Endothelial cell of umbilical vein (primary cell): Measurements from ENCODE around the gene FBXL2. TPM values are rescaled to one million over a fixed set of nuclear protein-coding genes. Genes with fewer than 3 reads are reported as not detected.

Experiments used
- BruUV-seq: library from RNA; stranded (reverse); fragments of 400-500 nt; replicated peaks from 2 replicates; lab custom pipeline; 2021; lab: Mats Ljungman, UMichigan
- CTCF ChIA-PET: fragments of 300-600, 350-600 bp; sonication (Branson Sonifier 250); formaldehyde crosslinking; loops from one replicate; lab custom pipeline; 2021; ENCODE audit warnings: antibody characterized with exemption, inconsistent platforms; lab: Charles Lee
- POLR2A ChIA-PET: fragments of 300-600, 350-600 bp; sonication (Branson Sonifier 250); formaldehyde crosslinking; loops from one replicate; lab custom pipeline; 2021; ENCODE audit warnings: antibody characterized with exemption, inconsistent platforms; lab: Charles Lee
- DNase-seq: peaks from one replicate; pipeline ENCODE4 v3.0.0-alpha.2; 2011; ENCODE audit warnings: low read depth, low spot score
- FAIRE-seq: peaks from 2 replicates; lab custom pipeline; 2011; peaks lifted over from hg19 to GRCh38; lab: Jason Lieb, UNC
- H2AFZ ChIP-seq: 2 replicates; pipeline ENCODE4 v1.6.0; 2012; ENCODE audit warnings: low read depth, low read length, control low read depth, inconsistent platforms
- H3K27ac ChIP-seq: 2 replicates; pipeline ENCODE4 v1.5.1; 2011; ENCODE audit warnings: low read depth, mild to moderate bottlenecking, control low read depth, low read length, moderate library complexity; ENCODE audit not compliant: insufficient read depth
- H3K27me3 ChIP-seq, 2 experiments: 2 replicates each; pipeline versions ENCODE4 v1.6.0 to v1.6.1; 2011; ENCODE audit warnings: low read length in 2 of 2, mixed read lengths in 1 of 2; ENCODE audit not compliant: control insufficient read depth in 2 of 2, insufficient read depth in 2 of 2
- H3K36me3 ChIP-seq, 2 experiments: 2 replicates in 1 of 2; 3 replicates in 1 of 2; pipeline ENCODE4 v1.5.1; 2011; ENCODE audit warnings: low read length in 2 of 2, mild to moderate bottlenecking in 1 of 2, moderate library complexity in 1 of 2; ENCODE audit not compliant: control insufficient read depth in 2 of 2, insufficient read depth in 2 of 2; ENCODE audit errors: extremely low read depth in 1 of 2
- H3K4me1 ChIP-seq: 3 replicates; pipeline ENCODE4 v1.5.1; 2011; ENCODE audit warnings: mild to moderate bottlenecking, low read length; ENCODE audit not compliant: control insufficient read depth, insufficient read depth; ENCODE audit errors: extremely low read depth
- H3K4me2 ChIP-seq: 2 replicates; pipeline ENCODE4 v1.6.1; 2011; ENCODE audit warnings: low read length, control low read depth, mixed read lengths; ENCODE audit not compliant: insufficient read depth
- H3K4me3 ChIP-seq, 3 experiments: fragments of 200-600 bp in 1 of 3; sonication (generic), shearing (Covaris generic) in 1 of 3; replicated peaks in 1 of 3; 2 replicates each; pipeline ENCODE4 v1.5.1; 2011 to 2016; ENCODE audit warnings: control low read depth in 3 of 3, low read length in 3 of 3, mild to moderate bottlenecking in 2 of 3, inconsistent platforms in 1 of 3, low read depth in 1 of 3, moderate library complexity in 1 of 3; ENCODE audit not compliant: insufficient read depth in 1 of 3
- H3K79me2 ChIP-seq: 2 replicates; pipeline ENCODE4 v1.6.0; 2012; ENCODE audit warnings: low read length, inconsistent platforms; ENCODE audit not compliant: control insufficient read depth, insufficient read depth
- H3K9ac ChIP-seq: replicated peaks from 2 replicates; pipeline ENCODE3; 2011; ENCODE audit warnings: low read length, control low read depth; ENCODE audit not compliant: insufficient read depth; ENCODE audit errors: extremely low read depth
- H3K9me1 ChIP-seq: replicated peaks from 3 replicates; pipeline ENCODE4 v1.6.0; 2011; ENCODE audit warnings: mild to moderate bottlenecking, low read length; ENCODE audit not compliant: control insufficient read depth, insufficient read depth; ENCODE audit errors: extremely low read depth
- H3K9me3 ChIP-seq: replicated peaks from 2 replicates; pipeline ENCODE4 v1.5.1; 2012; ENCODE audit warnings: low read length, inconsistent platforms; ENCODE audit not compliant: control insufficient read depth, insufficient read depth
- H4K20me1 ChIP-seq: replicated peaks from 2 replicates; pipeline ENCODE3; 2011; ENCODE audit warnings: mild to moderate bottlenecking, low read length; ENCODE audit not compliant: control insufficient read depth, insufficient read depth; ENCODE audit errors: extremely low read depth
- EZH2 ChIP-seq: IDR thresholded peaks from 2 replicates; pipeline ENCODE4 v1.6.1; 2012; ENCODE audit warnings: borderline replicate concordance, low read depth, mild to moderate bottlenecking, moderate library complexity, low read length, inconsistent platforms; ENCODE audit not compliant: severe bottlenecking
- FOS ChIP-seq: IDR thresholded peaks from 2 replicates; pipeline ENCODE4 v1.6.1; 2011; ENCODE audit warnings: mild to moderate bottlenecking, low read length, moderate library complexity, borderline replicate concordance; ENCODE audit not compliant: insufficient read depth
- GATA2 ChIP-seq: IDR thresholded peaks from 2 replicates; pipeline ENCODE4 v1.7.0; 2011; ENCODE audit warnings: low read depth, mild to moderate bottlenecking, moderate library complexity, mixed read lengths, low read length; ENCODE audit not compliant: insufficient read length, insufficient read depth
- JUN ChIP-seq: IDR thresholded peaks from 2 replicates; pipeline ENCODE4 v1.6.1; 2011; ENCODE audit warnings: borderline replicate concordance, low read depth; ENCODE audit not compliant: insufficient read length, insufficient read depth
- MYC ChIP-seq: IDR thresholded peaks from one replicate; pipeline ENCODE4 v1.6.1; 2011; ENCODE audit warnings: mild to moderate bottlenecking, low read depth, low read length
- POLR2A ChIP-seq: IDR thresholded peaks from 2 replicates; pipeline ENCODE4 v1.6.1; 2012; ENCODE audit warnings: low read depth, mild to moderate bottlenecking, control low read depth, low read length
- POLR2AphosphoS5 ChIP-seq: IDR thresholded peaks from 2 replicates; pipeline ENCODE4 v1.6.1; 2012; ENCODE audit warnings: low read depth, mild to moderate bottlenecking, control low read depth, low read length, moderate library complexity; ENCODE audit not compliant: insufficient read depth
- dilution Hi-C: fragments of 300-500 bp; cut with MboI; formaldehyde crosslinking; loops from one replicate; pipeline ENCODE4 v1.15.0; 2019; ENCODE audit warnings: low sequenced_read_pairs; ENCODE audit not compliant: extremely low pct_ligation_motif_present
- intact Hi-C: fragments of 100-400 bp; cut with micrococcal nuclease; formaldehyde crosslinking; loops from one replicate; pipeline ENCODE4 v1.10.0; 2022
- polyA plus RNA-seq, 4 experiments: library from polyadenylated mRNA; depleted of rRNA in 3 of 4; stranded (reverse) in 3 of 4; unstranded in 1 of 4; fragments of >200 nt; gene quantifications; 2 replicates each; pipeline versions ENCODE4 v1.2.1 to v1.2.3, GENCODE V29; 2011 to 2012; ENCODE audit warnings: missing spikeins in 1 of 4
- total RNA-seq: library from RNA; stranded (reverse); gene quantifications from 2 replicates; pipeline ENCODE4 v1.2.3, GENCODE V29; 2021
- TF ChIP-seq, protein P1 (sequence below): IDR thresholded peaks from 2 replicates; pipeline ENCODE4 v1.6.1; 2011; ENCODE audit not compliant: insufficient read depth, insufficient read length
- TF ChIP-seq, protein P2 (sequence below), 2 donors: IDR thresholded peaks; 1 replicate in 1 of 2; 2 replicates in 1 of 2; pipeline ENCODE4 v1.5.1; 2011; ENCODE audit warnings: low read length in 2 of 2, mild to moderate bottlenecking in 2 of 2, moderate library complexity in 2 of 2, control low read depth in 1 of 2, inconsistent platforms in 1 of 2, low read depth in 1 of 2; ENCODE audit not compliant: insufficient read depth in 1 of 2; ENCODE audit errors: extremely low read depth in 1 of 2

FBXL2 gene
- total and polyA plus RNA-seq, 2 donors (not counting 3 experiments of a cell fraction or from before 2014, with no cell fraction given) = 21.7 to 44.7 TPM

DNA sequence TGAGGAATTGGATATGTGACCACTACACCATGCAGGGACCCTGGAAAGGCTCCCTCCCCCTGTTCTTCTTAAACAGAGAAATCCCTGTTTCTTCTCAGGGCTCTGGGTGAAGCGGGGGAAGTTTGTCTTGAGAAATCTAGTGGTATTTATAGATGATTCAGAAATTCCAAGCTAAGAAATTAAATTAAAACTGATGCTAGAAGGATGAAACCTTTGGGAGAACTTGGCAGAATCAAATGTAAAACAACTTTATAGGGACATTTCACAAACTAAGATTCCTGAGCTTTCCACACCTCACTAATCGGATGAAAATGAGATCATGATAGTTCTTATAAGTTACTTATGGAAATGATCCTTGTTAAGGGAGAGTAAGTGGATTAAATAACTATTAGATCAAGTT, 54.2 kb downstream of the FBXL2 start:
- no peak overlapping the region for H2AFZ ChIP-seq
- H3K36me3 ChIP-seq = no peaks in the 10 kb centered on the region
- DNase-seq (no peak), FAIRE-seq (no peak)
- no peaks in the 10 kb centered on the region for H4K20me1 ChIP-seq
- no peaks in the 10 kb centered on the region for H3K4me1 ChIP-seq
- H3K27me3 ChIP-seq = no peaks in the 10 kb centered on the region
- H3K9me1 ChIP-seq = no peaks in the 10 kb centered on the region
- TF ChIP-seq EZH2 (no peak), GATA2 (no peak), MYC (no peak), FOS (no peak), JUN (no peak), POLR2A (no peak), POLR2AphosphoS5 (no peak)
- TF ChIP-seq, protein P1, sequence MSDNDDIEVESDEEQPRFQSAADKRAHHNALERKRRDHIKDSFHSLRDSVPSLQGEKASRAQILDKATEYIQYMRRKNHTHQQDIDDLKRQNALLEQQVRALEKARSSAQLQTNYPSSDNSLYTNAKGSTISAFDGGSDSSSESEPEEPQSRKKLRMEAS = no peak
- TF ChIP-seq, protein P2, sequence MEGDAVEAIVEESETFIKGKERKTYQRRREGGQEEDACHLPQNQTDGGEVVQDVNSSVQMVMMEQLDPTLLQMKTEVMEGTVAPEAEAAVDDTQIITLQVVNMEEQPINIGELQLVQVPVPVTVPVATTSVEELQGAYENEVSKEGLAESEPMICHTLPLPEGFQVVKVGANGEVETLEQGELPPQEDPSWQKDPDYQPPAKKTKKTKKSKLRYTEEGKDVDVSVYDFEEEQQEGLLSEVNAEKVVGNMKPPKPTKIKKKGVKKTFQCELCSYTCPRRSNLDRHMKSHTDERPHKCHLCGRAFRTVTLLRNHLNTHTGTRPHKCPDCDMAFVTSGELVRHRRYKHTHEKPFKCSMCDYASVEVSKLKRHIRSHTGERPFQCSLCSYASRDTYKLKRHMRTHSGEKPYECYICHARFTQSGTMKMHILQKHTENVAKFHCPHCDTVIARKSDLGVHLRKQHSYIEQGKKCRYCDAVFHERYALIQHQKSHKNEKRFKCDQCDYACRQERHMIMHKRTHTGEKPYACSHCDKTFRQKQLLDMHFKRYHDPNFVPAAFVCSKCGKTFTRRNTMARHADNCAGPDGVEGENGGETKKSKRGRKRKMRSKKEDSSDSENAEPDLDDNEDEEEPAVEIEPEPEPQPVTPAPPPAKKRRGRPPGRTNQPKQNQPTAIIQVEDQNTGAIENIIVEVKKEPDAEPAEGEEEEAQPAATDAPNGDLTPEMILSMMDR (IDR thresholded peaks at IDR 0.05; ENCODE audit: extremely low read depth in 1 of 2, insufficient read depth in 1 of 2, low read depth in 1 of 2, low read length in 2 of 2) = no peak
- H3K4me3 ChIP-seq = no peak overlapping the region
- BruUV-seq = no TSS peak
- ChIA-PET CTCF (interaction anchor here (1.4 kb wide), 1 partner anchor 200 kb away, joined by 3 read pairs; no protein-coding TSS in a partner anchor), POLR2A (no interaction called here)
- dilution Hi-C loops (no loop called here), intact Hi-C loops (no loop called here)
- H3K27ac ChIP-seq = no peak overlapping the region
- H3K9ac ChIP-seq = no peak overlapping the region
- no peak overlapping the region for H3K4me2 ChIP-seq
- no peaks in the 10 kb centered on the region for H3K79me2 ChIP-seq
- H3K9me3 ChIP-seq = no peaks in the 10 kb centered on the region
